ENCODE measurements around the gene MOSPD3. TPM values are rescaled to one million over a fixed set of nuclear protein-coding genes. Genes with fewer than 3 reads are reported as not detected.

MOSPD3 gene
- polyA plus RNA-seq, 1 donor (not counting 4 experiments of a cell fraction or from before 2014, with no cell fraction given): 5.5 TPM

- no peak overlapping the region for H3K4me3 ChIP-seq (ENCODE audit: control insufficient read depth in 2 of 3, extremely low read depth in 1 of 3, insufficient read depth in 2 of 3, low read depth in 1 of 3, low read length in 3 of 3)
- H3K9ac ChIP-seq (ENCODE audit: control insufficient read depth, extremely low read depth, insufficient read depth, low read length): no peak overlapping the region
- H3K4me1 ChIP-seq (ENCODE audit: control insufficient read depth, extremely low read depth, insufficient read depth, low read length): peaks cover 12% of the 10 kb centered on the region
- H3K9me3 ChIP-seq (ENCODE audit: control insufficient read depth, low read depth, low read length): no peaks in the 10 kb centered on the region
- H3K36me3 ChIP-seq (ENCODE audit: control insufficient read depth in 2 of 2, extremely low read depth in 1 of 2, insufficient read depth in 2 of 2, low read length in 2 of 2): no peaks in the 10 kb centered on the region
- H3K9me1 ChIP-seq (ENCODE audit: control insufficient read depth, extremely low read depth, insufficient read depth, low read length): no peaks in the 10 kb centered on the region
- H3K27ac ChIP-seq (ENCODE audit: control insufficient read depth, insufficient read depth, low read length): no peak overlapping the region
- no peaks in the 10 kb centered on the region for H3K79me2 ChIP-seq (ENCODE audit: control insufficient read depth, insufficient read depth, low read length)
- peaks cover 10% of the 10 kb centered on the region for H3K27me3 ChIP-seq (ENCODE audit: control insufficient read depth, extremely low read depth, insufficient read depth, low read length)
- DNase-seq (ENCODE audit: low read depth, low spot score) (no peak), FAIRE-seq (no peak)
- dilution Hi-C loops (cut with MboI; ENCODE audit: extremely low pct_ligation_motif_present, low sequenced_read_pairs): no loop called here
- no peak overlapping the region for H2AFZ ChIP-seq (ENCODE audit: control insufficient read depth, low read length)
- no peak overlapping the region for H3K4me2 ChIP-seq (ENCODE audit: control insufficient read depth, extremely low read depth, insufficient read depth, low read depth, low read length)
- TF ChIP-seq, protein P1, sequence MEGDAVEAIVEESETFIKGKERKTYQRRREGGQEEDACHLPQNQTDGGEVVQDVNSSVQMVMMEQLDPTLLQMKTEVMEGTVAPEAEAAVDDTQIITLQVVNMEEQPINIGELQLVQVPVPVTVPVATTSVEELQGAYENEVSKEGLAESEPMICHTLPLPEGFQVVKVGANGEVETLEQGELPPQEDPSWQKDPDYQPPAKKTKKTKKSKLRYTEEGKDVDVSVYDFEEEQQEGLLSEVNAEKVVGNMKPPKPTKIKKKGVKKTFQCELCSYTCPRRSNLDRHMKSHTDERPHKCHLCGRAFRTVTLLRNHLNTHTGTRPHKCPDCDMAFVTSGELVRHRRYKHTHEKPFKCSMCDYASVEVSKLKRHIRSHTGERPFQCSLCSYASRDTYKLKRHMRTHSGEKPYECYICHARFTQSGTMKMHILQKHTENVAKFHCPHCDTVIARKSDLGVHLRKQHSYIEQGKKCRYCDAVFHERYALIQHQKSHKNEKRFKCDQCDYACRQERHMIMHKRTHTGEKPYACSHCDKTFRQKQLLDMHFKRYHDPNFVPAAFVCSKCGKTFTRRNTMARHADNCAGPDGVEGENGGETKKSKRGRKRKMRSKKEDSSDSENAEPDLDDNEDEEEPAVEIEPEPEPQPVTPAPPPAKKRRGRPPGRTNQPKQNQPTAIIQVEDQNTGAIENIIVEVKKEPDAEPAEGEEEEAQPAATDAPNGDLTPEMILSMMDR (optimal IDR thresholded peaks at IDR 0.05 in 1 of 3, IDR thresholded peaks at IDR 0.05 in 1 of 3, conservative IDR thresholded peaks at IDR 0.05 in 1 of 3; ENCODE audit: extremely low read depth in 1 of 3, insufficient read depth in 2 of 3, low read length in 3 of 3): peak; percentile 35 to 61 (median 38)
- TF ChIP-seq EZH2 (IDR thresholded peaks at IDR 0.05; ENCODE audit: low read length): no peak
- H4K20me1 ChIP-seq (ENCODE audit: control insufficient read depth, extremely low read depth, insufficient read depth, low read length): no peaks in the 10 kb centered on the region
These were observed 16.9 kb downstream of the MOSPD3 start for GRCh38 chr7:100629117-100629716.

- Histone ChIP-seq H3K27ac (ENCODE audit: control insufficient read depth, insufficient read depth, low read length) (no peak overlapping the region), H3K4me2 (ENCODE audit: control insufficient read depth, extremely low read depth, insufficient read depth, low read depth, low read length) (no peak overlapping the region), H3K9ac (ENCODE audit: control insufficient read depth, extremely low read depth, insufficient read depth, low read length) (no peak overlapping the region), H3K9me1 (ENCODE audit: control insufficient read depth, extremely low read depth, insufficient read depth, low read length) (no peaks in the 10 kb centered on the region), H4K20me1 (ENCODE audit: control insufficient read depth, extremely low read depth, insufficient read depth, low read length) (no peaks in the 10 kb centered on the region), H3K79me2 (ENCODE audit: control insufficient read depth, insufficient read depth, low read length) (no peaks in the 10 kb centered on the region), H3K27me3 (ENCODE audit: control insufficient read depth, extremely low read depth, insufficient read depth, low read length) (peaks cover 10% of the 10 kb centered on the region), H3K36me3 (ENCODE audit: control insufficient read depth in 2 of 2, extremely low read depth in 1 of 2, insufficient read depth in 2 of 2, low read length in 2 of 2) (no peaks in the 10 kb centered on the region), H3K4me1 (ENCODE audit: control insufficient read depth, extremely low read depth, insufficient read depth, low read length) (peaks cover 12% of the 10 kb centered on the region), H3K4me3 (ENCODE audit: control insufficient read depth in 2 of 3, extremely low read depth in 1 of 3, insufficient read depth in 2 of 3, low read depth in 1 of 3, low read length in 3 of 3) (no peak overlapping the region), H3K9me3 (ENCODE audit: control insufficient read depth, low read depth, low read length) (no peaks in the 10 kb centered on the region), H2AFZ (ENCODE audit: control insufficient read depth, low read length) (no peak overlapping the region)
- dilution Hi-C loops (cut with MboI; ENCODE audit: extremely low pct_ligation_motif_present, low sequenced_read_pairs): no loop called here
- DNase-seq (ENCODE audit: low read depth, low spot score) (no peak), FAIRE-seq (no peak)
- TF ChIP-seq, protein P1 (optimal IDR thresholded peaks at IDR 0.05 in 1 of 3, IDR thresholded peaks at IDR 0.05 in 1 of 3, conservative IDR thresholded peaks at IDR 0.05 in 1 of 3; ENCODE audit: extremely low read depth in 1 of 3, insufficient read depth in 2 of 3, low read length in 3 of 3): no peak
- no peak for TF ChIP-seq EZH2 (IDR thresholded peaks at IDR 0.05; ENCODE audit: low read length)
These were observed 17.7 kb downstream of the MOSPD3 start for GRCh38 chr7:100630066-100630465.
